ENCODE measurements around the gene FCGR3A. TPM values are rescaled to one million over a fixed set of nuclear protein-coding genes. Genes with fewer than 3 reads are reported as not detected.
"Not testable (repeated sequence)": the region's sequence is repeated elsewhere in the genome, so short reads cannot be mapped to it uniquely, and the experiment has no call there.

FCGR3A gene
- total RNA-seq, 1 donor from 2014 or later = not detected

DNA sequence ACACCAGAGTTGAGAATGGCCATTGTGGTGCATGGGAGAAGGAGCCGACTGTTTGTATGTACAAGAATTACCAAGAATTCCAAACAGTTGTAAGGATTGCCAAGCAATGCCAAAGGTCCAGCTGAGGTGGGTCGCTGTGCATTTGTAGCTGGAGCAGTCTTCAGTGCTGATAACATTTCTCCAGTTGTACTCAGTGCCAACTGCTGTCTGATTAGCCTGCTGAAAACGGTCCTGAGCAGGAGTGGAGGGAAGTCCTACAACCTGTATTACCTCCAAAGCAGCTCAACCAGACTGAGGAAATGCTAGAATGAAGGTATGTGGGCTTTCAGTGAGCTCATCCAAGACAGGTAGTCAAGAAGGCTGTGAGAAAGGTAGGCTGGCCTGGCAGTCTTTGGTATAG lies 6.5 kb upstream of the FCGR3A start:
- DNase-seq = not testable (repeated sequence)

DNA sequence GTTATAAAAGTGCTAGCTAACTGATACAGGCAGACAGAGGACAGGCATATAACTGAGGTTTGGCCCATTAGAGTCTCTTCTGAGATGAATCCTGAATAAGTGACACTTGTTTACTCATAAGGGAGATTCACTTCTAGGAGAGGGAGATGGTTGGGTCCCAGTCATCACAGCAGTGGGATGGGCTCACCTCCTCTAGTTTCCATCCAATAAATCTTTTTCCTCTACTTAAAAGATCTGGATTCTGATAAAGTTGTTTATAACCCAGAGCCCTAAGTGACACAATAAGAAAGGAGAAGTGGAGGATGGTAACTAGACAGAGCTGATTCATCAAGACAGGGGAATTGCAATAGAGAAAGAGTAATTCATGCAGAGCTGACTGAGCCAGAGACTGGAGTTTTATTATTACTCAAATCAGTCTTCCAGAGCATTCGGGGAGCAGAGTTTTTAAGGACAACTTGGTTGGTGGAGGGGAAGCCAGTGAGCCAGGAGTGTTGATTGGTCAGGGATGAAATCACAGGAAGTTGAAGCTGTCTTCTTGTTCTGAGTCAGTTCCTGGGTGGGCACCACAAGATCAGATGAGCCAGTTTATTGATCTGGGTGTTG lies 5.3 kb upstream of the FCGR3A start:
- not testable (repeated sequence) for DNase-seq

- DNase-seq = not testable (repeated sequence)
Observed at GRCh38 chr1:161554340-161554739, 4.7 kb upstream of the FCGR3A start.

DNA sequence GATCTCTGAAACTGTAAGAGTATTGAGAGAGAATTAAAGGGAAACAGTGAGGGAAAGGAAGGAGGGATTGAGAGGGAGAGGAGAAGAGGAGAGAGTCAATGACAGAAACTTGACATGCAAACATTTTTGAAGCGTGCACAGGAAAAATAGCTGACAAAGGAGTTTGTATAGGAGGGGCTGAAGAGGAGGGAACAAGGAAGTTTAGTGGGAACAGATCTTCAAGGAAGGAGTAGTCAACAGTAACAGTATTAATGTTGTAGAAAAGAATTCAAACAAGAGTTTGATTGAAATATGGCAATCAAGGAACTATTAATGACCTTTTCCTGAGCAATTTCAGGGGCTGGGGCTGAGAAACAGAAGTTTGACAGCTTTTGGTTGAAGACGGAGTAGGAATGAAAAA lies 4.0 kb upstream of the FCGR3A start:
- not testable (repeated sequence) for DNase-seq

DNA sequence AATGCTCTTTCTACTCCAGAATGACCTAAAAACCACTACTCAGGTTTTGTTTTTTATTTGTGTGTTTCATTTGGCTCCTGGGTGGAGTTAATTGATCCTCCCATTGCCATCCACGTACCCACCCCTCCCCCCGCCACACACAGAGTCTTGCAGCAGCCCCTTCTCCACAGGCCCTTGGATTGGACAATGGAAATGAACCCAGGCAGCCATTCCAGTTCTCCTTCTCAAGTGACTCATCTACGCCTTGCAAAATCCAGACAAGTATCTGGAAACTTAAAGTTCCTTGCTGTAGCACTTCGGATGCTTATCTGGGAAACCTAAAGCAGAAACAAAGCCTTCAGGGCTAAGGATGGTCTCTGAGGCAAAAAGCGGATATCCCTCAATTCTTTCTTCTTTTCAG lies 1.3 kb upstream of the FCGR3A start:
- DNase-seq = not testable (repeated sequence)

DNA sequence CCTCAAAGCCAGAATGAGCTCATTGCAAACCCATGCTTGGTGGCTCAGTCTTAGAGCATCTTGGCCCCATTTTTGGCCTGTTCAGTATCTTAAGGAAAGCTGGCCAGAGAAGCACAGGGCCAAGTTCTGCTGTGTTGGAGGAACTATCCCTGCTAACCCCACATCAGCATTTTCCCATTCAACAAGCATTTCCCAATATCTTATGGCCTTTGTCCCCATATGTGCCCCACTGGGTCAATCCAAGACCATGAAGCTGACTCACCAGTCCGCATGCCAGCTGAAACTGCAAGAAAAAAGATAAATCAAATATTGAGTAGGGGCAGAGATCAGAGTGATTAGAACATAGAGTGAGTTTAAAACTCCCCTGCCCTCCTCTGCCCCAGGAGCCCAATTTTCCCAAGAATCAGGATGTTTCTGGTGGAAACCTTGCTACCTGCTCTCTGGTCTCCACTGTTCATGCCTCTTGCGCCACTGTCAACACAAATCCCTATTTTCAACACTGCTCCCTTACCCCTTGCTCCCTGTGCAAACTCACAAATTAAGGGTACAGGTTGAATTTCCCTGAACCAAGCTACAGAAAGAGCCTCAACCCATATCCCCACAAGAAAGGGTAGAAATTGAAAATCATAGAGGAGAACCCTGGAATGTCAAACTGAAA lies 740 bp downstream of the FCGR3A start:
- DNase-seq = not testable (repeated sequence)

GRCh38 chr1:161547995-161548741 lies 1.4 kb downstream of the FCGR3A start:
- not testable (repeated sequence) for DNase-seq

GRCh38 chr1:161545005-161545731 lies 4.5 kb downstream of the FCGR3A start:
- not testable (repeated sequence) for DNase-seq

- not testable (repeated sequence) for DNase-seq
Observed at GRCh38 chr1:161543125-161543524, 6.5 kb downstream of the FCGR3A start.

- DNase-seq = not testable (repeated sequence)
Observed at GRCh38 chr1:161542091-161542559, 7.5 kb downstream of the FCGR3A start.

- DNase-seq = not testable (repeated sequence)
Observed at GRCh38 chr1:161540570-161540960, 9.1 kb downstream of the FCGR3A start.

GRCh38 chr1:161539731-161540569 lies 9.7 kb downstream of the FCGR3A start:
- peak; percentile 70 for DNase-seq

DNA sequence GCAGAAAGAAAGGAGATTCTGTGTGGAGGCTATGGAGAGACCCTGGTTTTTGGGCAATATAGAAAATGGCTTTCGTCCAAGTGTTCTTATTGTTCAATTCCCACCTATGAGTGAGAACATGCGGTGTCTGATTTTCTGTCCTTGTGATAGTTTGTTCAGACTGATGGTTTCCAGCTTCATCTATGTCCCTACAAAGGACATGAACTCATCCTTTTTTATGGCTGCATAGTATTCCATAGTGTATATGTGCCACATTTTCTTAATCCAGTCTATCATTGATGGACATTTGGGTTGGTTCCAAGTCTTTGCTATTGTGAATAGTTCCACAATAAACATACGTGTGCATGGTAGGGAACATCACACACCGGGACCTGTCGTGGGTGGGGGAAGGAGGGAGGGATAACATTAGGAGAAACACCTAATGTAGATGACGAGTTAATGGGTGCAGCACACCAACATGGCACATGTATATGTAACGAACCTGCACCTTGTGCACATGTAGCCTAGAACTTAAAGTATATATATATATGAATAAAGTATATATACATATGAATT lies 10.6 kb downstream of the FCGR3A start:
- not testable (repeated sequence) for DNase-seq

DNA sequence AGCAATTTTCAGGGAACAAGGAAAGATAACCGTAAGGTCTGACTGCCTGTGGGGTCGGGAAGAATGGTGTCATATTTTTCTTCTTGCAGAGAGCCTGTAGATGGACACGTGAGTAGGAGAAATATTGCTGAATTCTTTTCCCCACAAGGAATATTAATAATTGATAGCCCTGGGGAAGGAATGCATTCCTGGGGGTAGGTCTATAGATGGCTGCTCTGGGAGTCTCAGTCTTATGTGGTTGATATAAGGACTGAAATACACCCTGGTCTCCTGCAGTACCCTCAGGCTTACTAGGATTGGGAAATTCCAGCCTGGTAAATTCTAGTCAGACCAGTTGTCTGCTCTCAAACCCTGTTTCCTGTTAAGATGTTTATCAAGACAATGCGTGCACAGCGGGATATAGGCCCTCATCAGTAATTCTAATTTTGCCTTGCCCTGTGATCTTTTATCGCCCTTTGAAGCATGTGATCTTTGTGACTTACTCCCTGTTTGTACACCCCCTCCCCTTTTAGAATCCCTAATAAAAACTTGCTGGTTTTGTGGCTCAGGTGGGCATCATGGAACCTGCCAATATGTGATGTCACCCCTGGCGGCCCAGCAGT lies 12.4 kb downstream of the FCGR3A start:
- not testable (repeated sequence) for DNase-seq

DNA sequence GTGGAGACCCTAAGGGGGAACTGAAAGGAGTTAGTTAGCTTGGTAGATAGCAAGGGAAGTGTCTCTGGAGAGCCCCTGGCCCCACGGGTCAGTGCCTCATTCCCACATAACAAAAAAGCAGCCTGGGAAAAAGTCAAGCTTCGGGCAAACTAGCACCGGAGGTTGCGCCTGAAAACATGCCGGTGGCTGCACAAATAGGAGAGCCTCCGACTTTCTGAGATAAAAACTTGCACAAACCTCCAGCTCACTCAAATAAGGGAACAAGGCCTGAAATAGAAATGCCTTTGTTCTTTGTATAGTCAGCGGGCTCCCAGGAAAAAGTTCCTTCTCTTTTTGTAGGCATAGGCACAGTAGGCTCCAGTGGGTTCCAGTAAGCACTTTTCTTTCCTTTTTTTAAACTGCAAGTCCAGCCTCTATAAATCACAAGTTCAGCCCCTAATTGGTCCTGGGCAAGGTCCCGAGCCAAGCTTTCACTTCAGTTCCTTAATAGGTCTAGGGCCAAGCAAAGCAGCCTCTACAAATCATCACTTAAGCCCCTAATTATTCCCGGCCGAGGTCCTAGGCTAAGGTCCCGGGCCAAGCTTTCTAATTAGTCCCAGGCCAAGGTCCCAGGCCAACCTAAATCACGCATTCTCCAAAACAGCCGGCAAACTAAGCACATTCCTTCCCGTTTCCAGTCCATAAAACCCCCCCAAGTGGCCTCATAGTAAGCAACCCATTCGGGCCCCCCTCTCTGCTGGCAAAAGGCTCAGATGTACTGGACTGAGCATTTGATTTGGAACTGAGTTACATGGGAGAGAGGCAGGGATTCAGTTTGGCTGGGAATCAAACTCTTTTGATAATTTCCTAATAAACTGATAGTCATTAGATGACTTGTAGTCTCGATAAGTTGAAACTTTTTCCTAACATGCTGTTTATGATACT lies 16.7 kb downstream of the FCGR3A start:
- not testable (repeated sequence) for DNase-seq

GRCh38 chr1:161531986-161532643 lies 17.5 kb downstream of the FCGR3A start:
- DNase-seq = no peak

DNA sequence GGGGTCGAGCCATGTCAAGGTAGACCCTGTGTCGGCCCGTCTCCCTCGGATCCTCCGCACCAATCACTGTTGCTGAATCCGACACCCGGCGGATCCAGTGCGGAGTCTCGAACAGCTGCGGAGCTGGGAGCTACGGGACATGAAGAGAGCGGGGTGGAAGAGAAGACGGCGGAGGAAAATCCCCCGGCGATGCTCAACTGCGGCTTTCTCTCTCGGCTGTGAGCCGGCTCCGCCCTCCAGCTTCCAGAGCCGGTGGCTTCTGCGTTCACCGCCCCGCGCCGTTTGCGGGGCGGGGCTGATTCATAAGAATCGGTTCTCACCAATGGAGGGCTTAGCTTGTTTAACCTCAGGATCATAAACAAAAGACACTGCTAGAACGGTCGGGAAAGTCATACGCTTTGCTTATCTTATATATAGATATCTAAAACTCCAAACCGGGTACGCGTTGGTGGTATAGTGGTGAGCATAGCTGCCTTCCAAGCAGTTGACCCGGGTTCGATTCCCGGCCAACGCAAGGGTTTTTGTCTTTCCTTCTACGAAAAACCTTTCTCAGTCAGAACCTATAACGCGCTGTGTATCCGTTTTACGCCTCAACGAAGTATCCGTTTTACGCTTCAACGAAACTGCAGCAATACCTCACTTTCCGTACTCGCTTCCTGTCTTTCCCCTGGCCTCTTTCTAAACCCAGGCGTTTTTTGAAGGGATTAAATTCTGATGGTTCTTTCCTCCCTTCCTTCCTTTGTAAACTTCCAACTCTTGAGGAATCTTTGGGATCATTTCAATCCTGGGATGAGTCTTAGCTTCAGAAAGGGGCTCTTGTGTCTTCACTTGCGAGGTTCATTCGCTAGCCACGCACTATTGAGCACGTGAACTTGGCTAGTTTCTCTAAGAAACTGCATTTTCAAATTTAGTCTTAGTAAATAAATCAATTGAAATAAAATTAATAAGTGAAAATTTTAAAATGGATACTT lies 18.7 kb downstream of the FCGR3A start:
- DNase-seq = peak; percentile 87

DNA sequence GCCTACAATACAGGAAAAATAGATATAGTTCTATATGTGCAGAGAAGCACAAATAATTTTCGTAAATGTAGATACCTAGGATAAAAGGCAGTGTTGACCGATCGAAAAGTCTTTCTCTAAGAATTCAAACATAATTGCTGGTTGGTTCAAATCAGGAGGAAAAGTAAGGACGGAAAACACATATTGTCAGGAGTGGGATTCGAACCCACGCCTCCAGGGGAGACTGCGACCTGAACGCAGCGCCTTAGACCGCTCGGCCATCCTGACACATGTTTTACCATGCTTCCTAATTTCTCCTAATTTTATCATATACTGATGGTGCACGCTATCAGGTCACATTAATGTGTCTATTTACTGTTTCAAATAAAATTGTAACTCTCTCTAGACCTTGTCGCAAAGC lies 19.5 kb downstream of the FCGR3A start:
- DNase-seq = peak; percentile 76
